Stimulated activated naive CD4-positive, alpha-beta T cell (primary cell): ENCODE measurements around the gene SPSB3.

Experiments used
- DNase-seq, 6 experiments: peaks; one replicate each; lab custom pipeline; 2025; lab: John Stamatoyannopoulos, UW

The SPSB3 gene

DNA sequence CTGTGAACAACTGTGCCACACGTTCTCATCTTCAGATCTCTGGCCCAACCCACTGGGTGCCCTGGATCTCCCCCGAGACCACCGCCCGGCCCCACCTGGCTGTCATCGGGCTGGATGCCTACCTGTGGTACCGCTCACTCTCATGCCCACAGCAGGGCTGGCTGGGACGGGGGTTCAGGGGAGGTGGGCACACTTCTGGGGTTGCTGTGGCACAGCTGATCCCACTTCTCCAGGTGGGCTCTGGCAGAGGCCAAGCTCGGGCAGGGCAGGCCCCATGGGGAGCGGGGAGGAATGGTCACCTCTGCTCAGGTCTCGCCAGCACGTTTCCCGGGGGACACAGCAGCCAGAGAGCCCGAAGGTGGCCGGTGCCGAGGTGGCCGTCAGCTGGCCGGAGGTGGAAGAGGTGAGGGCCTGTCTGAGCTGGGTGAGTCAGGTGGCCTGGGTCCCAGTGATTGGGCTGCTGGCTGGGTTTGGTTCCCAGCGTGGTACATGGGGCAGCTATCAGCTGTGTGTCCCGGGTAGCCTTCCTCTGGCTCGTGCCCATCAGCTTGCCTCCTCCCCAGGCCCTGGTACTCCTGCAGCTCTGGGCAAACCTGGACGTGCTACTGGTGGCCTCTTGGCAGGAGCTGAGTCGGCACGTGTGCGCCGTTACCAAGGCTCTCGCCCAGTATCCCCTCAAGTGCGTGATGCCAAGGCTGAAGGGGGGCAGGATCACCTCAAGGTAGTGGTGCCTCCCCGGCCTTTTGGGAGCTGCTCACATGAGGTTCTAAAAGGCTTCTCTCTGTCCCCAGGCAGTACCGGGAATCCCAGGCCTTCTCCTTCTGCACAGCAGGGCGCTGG lies 7.1 kb downstream of the SPSB3 start:
- DNase-seq: no peak

- DNase-seq: no peak
These were observed 8.0 kb downstream of the SPSB3 start for GRCh38 chr16:1774448-1774780.

- DNase-seq: peak in 1 of 6 experiments; percentile 42
These were observed 8.5 kb downstream of the SPSB3 start for GRCh38 chr16:1773703-1774447.

DNA sequence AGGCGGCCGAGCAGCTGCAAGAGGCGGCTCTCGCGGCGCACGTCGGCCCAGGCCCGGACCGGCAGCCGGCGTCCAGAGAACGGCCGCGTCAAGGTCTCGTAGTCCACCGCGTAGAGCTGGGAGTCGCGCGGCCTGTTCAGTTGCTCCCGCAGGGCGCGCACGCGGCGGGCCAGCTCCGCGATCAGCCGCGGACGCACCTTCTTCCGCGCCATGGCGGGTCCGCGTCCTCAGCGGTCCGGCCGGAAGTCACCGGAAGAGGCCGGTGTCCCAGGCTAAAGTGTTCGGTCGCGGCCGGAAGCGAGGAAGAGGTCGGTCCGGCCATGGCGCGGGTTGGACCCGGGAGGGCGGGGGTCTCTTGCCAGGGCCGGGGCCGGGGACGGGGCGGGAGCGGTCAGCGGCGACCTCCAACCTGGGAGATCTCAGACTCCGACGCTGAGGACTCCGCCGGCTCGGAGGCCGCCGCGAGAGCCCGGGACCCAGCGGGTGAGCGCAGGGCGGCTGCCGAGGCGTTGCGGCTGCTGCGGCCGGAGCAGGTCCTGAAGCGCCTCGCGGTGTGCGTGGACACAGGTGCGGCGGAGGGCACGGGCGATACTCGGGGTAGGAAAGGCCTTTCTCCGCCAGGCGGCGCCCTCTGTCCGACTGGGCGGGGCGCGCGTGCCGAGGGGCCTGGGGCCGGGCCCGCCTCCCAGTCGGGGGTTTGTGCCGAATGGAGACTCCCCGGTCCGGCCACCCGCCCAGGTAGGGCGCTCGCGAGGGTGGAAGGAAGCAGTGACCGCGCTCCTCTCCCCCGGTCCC lies 9.3 kb downstream of the SPSB3 start, which contains the start of gene MRPS34:
MRPS34 (minus strand) TSS at position 227 of the 795 bp plus-strand sequence; CDS start at position 212, 15 bp downstream.
- peak; percentile 42 to 80 (median 68) for DNase-seq

DNA sequence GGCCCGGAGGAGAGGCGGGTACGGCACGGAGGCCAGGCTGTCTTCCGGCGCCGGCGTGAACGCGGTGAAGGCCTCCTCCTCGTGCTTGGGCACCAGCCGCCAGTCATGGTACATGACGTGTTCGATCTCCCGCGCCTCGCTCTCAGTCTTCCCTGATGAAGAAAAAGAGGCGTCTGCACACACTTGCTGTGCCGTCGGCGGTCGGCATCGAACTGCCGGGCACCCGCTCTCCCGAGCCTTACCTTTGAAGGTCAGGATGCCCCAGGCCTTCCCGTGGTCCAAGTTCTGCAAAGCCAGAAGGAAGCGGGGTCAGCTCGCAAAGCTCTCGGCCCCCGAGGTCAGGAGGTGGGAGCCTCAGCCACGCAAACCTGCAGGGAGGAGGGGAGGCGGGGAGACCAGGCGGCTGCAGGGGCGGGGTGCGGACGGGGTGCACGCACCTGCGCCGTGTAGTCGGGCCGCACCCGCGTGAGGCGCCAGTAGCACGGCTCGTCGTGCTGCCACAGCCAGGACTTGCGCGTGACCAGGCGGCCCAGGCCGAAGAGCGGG lies 9.9 kb downstream of the SPSB3 start, which contains the start of gene EME2:
EME2 (plus strand) TSS at position 449 of the 546 bp plus-strand sequence. CDS start 418 bp downstream, outside the sequence.
- peak; percentile 13 to 77 (median 52) for DNase-seq

DNA sequence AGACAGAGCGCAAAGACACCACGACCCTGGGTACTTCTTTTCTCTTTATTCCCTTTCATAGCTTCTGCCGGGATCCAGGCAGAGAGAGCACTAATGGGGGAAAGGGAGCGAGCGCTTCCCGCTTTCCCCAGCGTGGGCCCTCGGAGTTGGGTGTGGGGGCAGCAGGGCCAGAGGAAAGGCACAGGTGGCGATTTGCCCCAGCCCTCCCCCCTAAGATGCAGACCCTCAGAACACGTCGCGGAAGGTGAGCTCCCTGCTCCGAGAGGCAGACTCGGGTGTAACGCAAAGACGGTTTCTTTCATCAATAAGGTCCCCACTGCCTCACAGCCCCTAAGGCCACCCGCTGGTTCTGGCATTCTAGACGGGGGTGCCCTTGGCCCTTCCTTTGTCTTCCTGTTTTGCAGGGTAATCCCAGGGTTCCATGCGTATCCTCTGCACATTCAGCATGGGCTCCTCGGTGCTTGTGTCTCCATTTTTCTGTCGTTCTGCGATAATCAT lies 10.5 kb downstream of the SPSB3 start:
- peak in 1 of 6 experiments; percentile 49 for DNase-seq

DNA sequence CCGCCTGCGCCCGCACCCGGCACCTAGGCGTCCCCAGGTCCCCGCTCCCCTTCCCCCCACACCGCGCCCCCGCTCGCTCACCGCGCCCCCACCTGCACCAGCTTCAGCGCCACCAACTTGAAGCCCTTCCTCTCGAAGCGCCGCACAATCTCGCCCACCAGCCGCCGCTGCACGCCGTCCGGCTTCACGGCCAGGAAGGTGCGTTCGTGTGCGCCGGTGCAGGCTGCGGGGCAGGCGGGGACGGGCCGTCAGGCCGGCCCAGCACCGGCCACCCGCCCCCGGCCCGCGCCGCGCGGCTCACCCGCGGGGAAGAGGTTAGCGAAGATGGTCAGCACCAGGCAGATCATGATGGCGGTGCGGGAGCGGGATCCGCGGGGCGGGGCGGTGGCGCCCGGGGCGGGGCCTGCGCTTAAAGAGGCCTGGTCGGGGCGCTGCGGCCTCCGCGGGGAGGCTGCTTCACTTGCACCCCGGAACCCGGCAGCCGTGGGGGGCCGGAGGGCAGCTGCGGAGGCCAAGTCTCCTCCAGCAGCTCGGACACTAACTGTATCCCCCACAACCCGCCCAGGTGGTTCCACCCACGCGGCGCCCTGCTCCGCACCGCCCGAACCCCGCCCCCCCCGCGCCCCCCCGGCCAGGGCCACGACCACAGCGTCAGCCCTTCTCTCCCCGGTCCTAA lies 11.0 kb downstream of the SPSB3 start, which contains the start of gene NME3:
NME3 (minus strand) TSS at position 356 of the 676 bp plus-strand sequence; CDS start at position 347, 9 bp downstream.
- peak; percentile 40 to 66 (median 65) for DNase-seq

DNA sequence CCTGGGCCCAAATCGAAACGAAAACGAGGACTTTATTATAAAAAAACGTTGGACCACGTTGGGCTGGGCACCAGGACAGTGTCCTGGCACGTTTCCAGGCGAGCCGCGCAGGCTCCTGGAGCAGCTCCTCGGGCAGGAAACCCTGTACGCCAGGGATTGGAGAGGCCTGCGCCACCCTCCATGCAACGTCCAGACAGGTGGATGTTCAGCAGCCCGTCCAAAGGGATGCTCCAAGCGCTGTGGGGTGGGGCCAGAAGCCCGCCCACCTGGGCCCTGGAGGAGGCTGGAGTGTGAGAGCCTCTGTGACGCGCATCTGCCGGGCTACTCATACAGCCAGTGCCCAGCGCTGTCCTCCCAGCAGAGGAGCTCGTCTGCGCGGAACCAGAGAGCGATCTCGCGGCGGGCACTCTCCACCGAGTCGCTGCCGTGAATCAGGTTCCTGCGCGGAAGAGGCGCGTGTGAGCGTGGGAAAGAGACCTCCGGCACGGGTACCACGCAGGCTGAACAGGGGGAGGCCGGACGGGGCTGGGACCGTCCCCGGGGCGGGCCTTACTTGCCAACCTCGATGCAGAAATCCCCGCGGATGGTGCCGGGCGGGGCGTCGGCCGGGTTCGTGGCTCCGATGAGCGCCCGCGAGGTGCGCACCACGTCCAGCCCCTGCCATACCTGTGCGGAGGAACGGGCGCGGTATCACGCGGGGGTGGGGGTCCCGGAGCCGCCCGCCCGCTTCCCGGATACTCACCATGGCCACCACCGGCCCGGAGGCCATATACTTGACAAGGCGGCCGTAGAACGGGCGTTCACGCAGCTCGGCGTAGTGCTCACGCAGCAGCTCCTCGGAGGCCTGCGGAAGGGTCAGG lies 11.8 kb downstream of the SPSB3 start:
- DNase-seq: peak in 5 of 6 experiments; percentile 22 to 41 (median 33)

DNA sequence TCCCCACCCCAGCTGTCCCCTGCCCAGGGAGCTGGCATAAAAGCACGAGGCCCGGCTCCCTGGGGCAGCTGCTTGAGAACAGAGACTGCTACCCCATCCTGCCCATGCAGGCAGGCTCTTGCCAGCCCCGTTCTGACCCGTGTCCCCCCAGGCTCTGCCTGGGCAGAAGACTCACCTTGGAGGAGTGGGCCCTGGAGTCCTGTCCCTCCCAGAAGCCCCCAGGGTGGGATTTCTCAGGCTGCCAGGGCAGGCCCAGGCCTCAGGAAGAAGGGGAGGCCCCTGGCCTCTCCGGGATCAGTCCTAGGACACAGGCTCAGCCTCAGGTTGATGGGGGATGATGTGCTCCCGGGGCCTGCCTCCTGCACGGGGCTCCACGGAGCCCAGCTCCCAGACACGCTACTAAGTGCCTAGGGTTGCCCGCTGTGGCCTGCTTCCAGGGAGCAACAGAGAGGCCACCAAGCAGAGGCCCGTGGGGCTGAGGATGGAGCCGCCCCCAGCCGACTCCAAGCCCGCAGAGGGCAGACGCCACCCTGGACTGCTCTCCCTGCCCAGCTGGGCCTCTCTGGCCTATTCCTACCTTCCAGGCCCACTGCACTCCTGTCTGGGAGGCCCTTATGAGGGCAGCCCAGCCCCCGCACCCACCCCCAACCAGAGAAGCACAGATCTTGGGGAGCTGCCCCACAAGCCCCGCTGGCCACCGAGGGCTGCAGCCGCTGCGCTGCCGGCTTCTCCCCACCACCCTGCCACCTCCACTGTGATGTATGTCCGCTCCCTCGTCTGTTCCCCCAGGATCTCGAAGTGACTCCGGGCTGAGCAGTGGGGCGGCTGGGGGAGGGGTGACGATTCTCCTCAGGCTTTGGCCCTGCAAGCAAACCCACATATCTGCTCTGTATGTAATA lies 12.7 kb downstream of the SPSB3 start:
- DNase-seq: no peak

- no peak for DNase-seq
These were observed 13.5 kb downstream of the SPSB3 start for GRCh38 chr16:1768767-1769401.

- DNase-seq: no peak
These were observed 14.2 kb downstream of the SPSB3 start for GRCh38 chr16:1768061-1768766.

DNA sequence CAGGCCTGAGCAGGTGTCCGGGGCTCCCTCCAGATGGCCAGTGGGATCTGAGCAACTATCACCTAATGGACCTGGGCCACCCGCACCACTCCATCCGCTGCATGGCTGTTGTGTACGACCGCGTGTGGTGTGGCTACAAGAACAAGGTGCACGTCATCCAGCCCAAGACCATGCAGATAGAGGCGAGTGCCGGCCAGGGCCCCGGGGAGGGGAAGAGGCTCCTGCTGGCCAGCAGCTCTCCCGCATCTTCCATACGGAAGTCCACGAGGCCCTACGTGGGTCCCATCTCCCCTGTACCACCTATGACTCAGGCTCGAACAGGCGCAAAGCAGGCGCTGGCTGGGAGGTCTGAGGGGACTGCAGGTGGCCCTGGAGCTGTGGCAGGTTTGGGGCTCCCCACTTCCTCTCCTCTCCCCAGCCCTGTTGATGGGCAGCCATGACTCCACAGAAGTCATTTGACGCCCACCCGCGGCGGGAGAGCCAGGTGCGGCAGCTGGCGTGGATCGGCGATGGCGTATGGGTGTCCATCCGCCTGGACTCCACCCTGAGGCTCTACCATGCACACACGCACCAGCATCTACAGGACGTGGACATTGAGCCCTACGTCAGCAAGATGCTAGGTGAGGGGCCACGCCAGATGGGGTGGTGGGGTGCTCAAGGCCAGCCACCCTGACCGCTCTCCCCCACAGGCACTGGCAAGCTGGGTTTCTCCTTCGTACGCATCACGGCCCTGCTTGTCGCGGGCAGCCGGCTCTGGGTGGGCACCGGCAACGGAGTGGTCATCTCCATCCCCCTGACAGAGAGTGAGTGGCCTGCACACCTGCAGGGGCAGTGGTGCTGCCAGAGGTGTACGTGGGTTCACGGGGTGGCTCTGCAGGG lies 15.0 kb downstream of the SPSB3 start:
- DNase-seq: no peak

DNA sequence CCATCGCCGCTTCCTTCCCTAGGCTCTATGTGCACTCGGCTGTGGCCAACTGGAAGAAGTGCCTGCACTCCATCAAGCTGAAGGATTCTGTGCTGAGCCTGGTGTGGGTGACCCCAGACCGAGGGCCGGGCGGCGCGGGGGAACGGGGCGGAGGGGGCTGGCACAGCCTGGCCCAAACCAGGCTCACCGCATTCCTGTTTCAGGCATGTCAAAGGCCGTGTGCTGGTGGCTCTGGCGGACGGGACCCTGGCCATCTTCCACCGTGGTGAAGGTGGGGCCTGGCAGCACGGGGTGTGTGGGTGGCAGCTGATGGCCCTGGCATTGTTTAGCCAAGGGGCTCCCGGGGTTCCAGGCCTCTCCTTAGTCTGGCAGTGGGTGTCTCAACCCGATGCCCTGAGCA lies 15.7 kb downstream of the SPSB3 start:
- DNase-seq: no peak

GRCh38 chr16:1766231-1766630 lies 16.1 kb downstream of the SPSB3 start:
- DNase-seq: no peak

DNA sequence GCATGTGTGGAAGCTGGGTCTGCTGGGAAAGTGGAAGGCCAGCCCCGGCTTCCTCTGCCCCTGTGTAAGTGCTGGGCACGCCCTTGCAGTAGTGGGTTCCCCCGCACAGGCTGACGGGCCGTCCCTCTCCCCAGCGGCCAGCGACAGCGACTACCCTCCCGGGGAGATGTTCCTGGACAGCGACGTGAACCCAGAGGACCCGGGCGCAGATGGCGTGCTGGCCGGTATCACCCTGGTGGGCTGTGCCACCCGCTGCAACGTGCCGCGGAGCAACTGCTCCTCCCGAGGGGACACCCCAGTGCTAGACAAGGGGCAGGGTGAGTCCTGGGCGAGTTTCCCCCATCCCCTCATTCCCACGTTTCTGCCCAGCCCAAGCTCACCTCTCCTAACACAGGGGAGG lies 16.5 kb downstream of the SPSB3 start:
- no peak for DNase-seq

- no peak for DNase-seq
These were observed 17.4 kb downstream of the SPSB3 start for GRCh38 chr16:1764971-1765370.
